DOHH2 (cell line): ENCODE measurements around the gene HELZ.

Experiments
- CTCF ChIP-seq: fragments of 200-600 bp; sonication (generic); IDR thresholded peaks from one replicate; pipeline ENCODE4 v1.5.1; 2014; ENCODE audit warnings: antibody characterized with exemption, mild to moderate bottlenecking, low read depth, low read length; ENCODE audit not compliant: poor library complexity, severe bottlenecking
- EZH2phosphoT487 ChIP-seq: fragments of 200-600 bp; sonication (generic); IDR thresholded peaks from 2 replicates; pipeline ENCODE4 v1.6.1; 2017; ENCODE audit warnings: borderline replicate concordance, mild to moderate bottlenecking, antibody characterized with exemption, low read length, moderate library complexity, mixed read lengths

GRCh38 chr17:67247416-67247900, 2.5 kb upstream of the HELZ start:
- TF ChIP-seq CTCF = no peak
- TF ChIP-seq EZH2phosphoT487 = no peak
